PC-3 (cell line): ENCODE results near the gene PSMC5. TPM values are rescaled to one million over a fixed set of nuclear protein-coding genes. Genes with fewer than 3 reads are reported as not detected.
A peak's percentile ranks its signal among the peaks of the same experiment; 100 is the strongest.

ENCODE experiments used
- ATAC-seq: fragments of 200-7000 bp; cut with Tn5 transposase; 2 replicates; pipeline ENCODE4 v1.9.1; 2020; ENCODE audit warnings: mild to moderate bottlenecking, moderate library complexity
- BruUV-seq: library from RNA; stranded (reverse); fragments of 400-500 nt; replicated peaks from 2 replicates; lab custom pipeline; 2021; lab: Mats Ljungman, UMichigan
- CTCF ChIA-PET: fragments of 300-600 bp; sonication (Branson Sonifier 250); formaldehyde crosslinking; loops from one replicate; lab custom pipeline; 2022; ENCODE audit warnings: antibody characterized with exemption; lab: Charles Lee
- POLR2A ChIA-PET: fragments of 300-600 bp; sonication (Branson Sonifier 250); formaldehyde crosslinking; loops from one replicate; lab custom pipeline; 2022; ENCODE audit warnings: antibody characterized with exemption; ENCODE audit not compliant: unreplicated experiment; lab: Charles Lee
- DNase-seq: peaks from one replicate; pipeline ENCODE4 v3.0.0-alpha.2; 2015
- H2AFZ ChIP-seq: fragments of 300-600 bp; sonication (generic); 2 replicates; pipeline ENCODE4 v1.6.0; 2016; ENCODE audit warnings: antibody characterized with exemption, low read length
- H3F3A ChIP-seq: fragments of 300-600 bp; sonication (generic); one replicate; pipeline ENCODE4 v1.6.0; 2017; ENCODE audit warnings: antibody characterized with exemption, low read length, control low read depth, mild to moderate bottlenecking; ENCODE audit not compliant: unreplicated experiment
- H3K27ac ChIP-seq: fragments of 300-600 bp; sonication (generic); 2 replicates; pipeline ENCODE4 v1.5.1; 2016; ENCODE audit warnings: mild to moderate bottlenecking, low read length
- H3K27me3 ChIP-seq: fragments of 300-600 bp; sonication (generic); 2 replicates; pipeline ENCODE4 v1.6.1; 2016; ENCODE audit warnings: low read length, mixed read lengths
- H3K36me3 ChIP-seq: fragments of 300-600 bp; sonication (generic); 2 replicates; pipeline ENCODE4 v1.6.1; 2016; ENCODE audit warnings: low read depth, mixed run types, low read length, mixed read lengths
- H3K4me1 ChIP-seq: fragments of 300-600 bp; sonication (generic); 2 replicates; pipeline ENCODE4 v1.5.1; 2016; ENCODE audit warnings: low read length; ENCODE audit not compliant: insufficient read depth
- H3K4me2 ChIP-seq: fragments of 300-600 bp; sonication (generic); 2 replicates; pipeline ENCODE4 v1.6.0; 2016; ENCODE audit warnings: low read length
- H3K4me3 ChIP-seq: fragments of 300-600 bp; sonication (generic); 2 replicates; pipeline ENCODE4 v1.5.1; 2016; ENCODE audit warnings: mild to moderate bottlenecking, low read length, mixed read lengths
- H3K79me2 ChIP-seq: fragments of 300-600 bp; sonication (generic); 2 replicates; pipeline ENCODE4 v1.6.1; 2017; ENCODE audit warnings: low read length, mixed read lengths
- H3K9ac ChIP-seq: fragments of 300-600 bp; sonication (generic); 2 replicates; pipeline ENCODE4 v1.6.0; 2016; ENCODE audit warnings: mild to moderate bottlenecking, low read length
- H3K9me2 ChIP-seq: fragments of 300-600 bp; sonication (generic); replicated peaks from 2 replicates; pipeline ENCODE4 v1.6.1; 2016; ENCODE audit warnings: mixed run types, low read length, mixed read lengths
- H3K9me3 ChIP-seq: fragments of 300-600 bp; sonication (generic); 2 replicates; pipeline ENCODE4 v1.6.1; 2016; ENCODE audit warnings: low read length, mixed read lengths
- H4K20me1 ChIP-seq: fragments of 300-600 bp; sonication (generic); 2 replicates; pipeline ENCODE4 v1.6.1; 2016; ENCODE audit warnings: low read length, mixed read lengths
- CTCF ChIP-seq: fragments of 300-600 bp; sonication (generic); conservative IDR thresholded peaks from 2 replicates; pipeline ENCODE4 v1.5.1; 2017; ENCODE audit warnings: antibody characterized with exemption, low read depth, mild to moderate bottlenecking, low read length
- EZH2 ChIP-seq: fragments of 300-600 bp; sonication (generic); IDR thresholded peaks from one replicate; pipeline ENCODE4 v1.6.1; 2017; ENCODE audit warnings: antibody characterized with exemption, mild to moderate bottlenecking, low read length; ENCODE audit not compliant: unreplicated experiment
- EZH2phosphoT487 ChIP-seq: fragments of 300-600 bp; sonication (generic); IDR thresholded peaks from 2 replicates; pipeline ENCODE4 v1.6.1; 2018; ENCODE audit warnings: mild to moderate bottlenecking, antibody characterized with exemption, low read length, borderline replicate concordance
- intact Hi-C: fragments of 100-400 bp; cut with micrococcal nuclease; formaldehyde crosslinking; loops from 2 replicates; pipeline ENCODE4 v1.9.0; 2023
- total RNA-seq: library from RNA; depleted of rRNA; stranded (reverse); fragments of >200 nt; gene quantifications from 2 replicates; pipeline ENCODE4 v1.2.3, GENCODE V29; 2014

The PSMC5 gene
- total RNA-seq, 1 experiment from 2014 or later: 163 TPM

- Histone ChIP-seq H3K36me3 (peaks cover 63% of the 10 kb centered on the region), H3K9me2 (no peaks in the 10 kb centered on the region), H2AFZ (no peak overlapping the region), H4K20me1 (peaks cover 4% of the 10 kb centered on the region; the same call in 1 of the 2 replicates), H3K4me1 (peaks cover 18% of the 10 kb centered on the region), H3K4me2 (no peak overlapping the region), H3K27ac (no peak overlapping the region), H3K79me2 (peaks cover 40% of the 10 kb centered on the region), H3K9me3 (no peaks in the 10 kb centered on the region), H3K27me3 (no peaks in the 10 kb centered on the region), H3F3A (no peaks in the 10 kb centered on the region), H3K9ac (no peak overlapping the region), H3K4me3 (no peak overlapping the region)
- intact Hi-C loops: no loop called here
- ChIA-PET POLR2A (no interaction called here), CTCF (interaction anchor here (0.5 to 0.7 kb wide), 5 partner anchors 20 to 249 kb away, joined by 3 to 5 read pairs (median 4); partner anchors contain the start of gene CCDC47)
- no peak for TF ChIP-seq EZH2
- peak; percentile 95 for TF ChIP-seq CTCF
- no peak for TF ChIP-seq EZH2phosphoT487
- peak; percentile 92 for DNase-seq
- peak; percentile 89 for ATAC-seq
- no TSS peak for BruUV-seq
These were observed 7.4 kb downstream of the PSMC5 start for GRCh38 chr17:63834431-63835166.

GRCh38 chr17:63835167-63835720, 8.0 kb downstream of the PSMC5 start:
- Histone ChIP-seq H3K36me3 (peaks cover 57% of the 10 kb centered on the region), H3K4me3 (no peak overlapping the region), H3K79me2 (peaks cover 40% of the 10 kb centered on the region), H3K9me3 (no peaks in the 10 kb centered on the region), H3K9ac (no peak overlapping the region), H3F3A (no peaks in the 10 kb centered on the region), H2AFZ (no peak overlapping the region), H3K27me3 (no peaks in the 10 kb centered on the region), H3K9me2 (no peaks in the 10 kb centered on the region), H3K27ac (no peak overlapping the region), H4K20me1 (0 out of 2 replicates have a peak, but pooled peaks cover 3% of the 10 kb centered on the region), H3K4me1 (peaks cover 21% of the 10 kb centered on the region), H3K4me2 (no peak overlapping the region)
- no peak for TF ChIP-seq EZH2phosphoT487
- no peak for TF ChIP-seq EZH2
- no TSS peak for BruUV-seq
- no peak for ATAC-seq
- DNase-seq: no peak
- ChIA-PET CTCF (no interaction called here), POLR2A (interaction anchor here (0.7 kb wide), 1 partner anchor 9 kb away, joined by 8 read pairs; no protein-coding TSS in a partner anchor)
- intact Hi-C loops: no loop called here

GRCh38 chr17:63836811-63837210, 9.6 kb downstream of the PSMC5 start:
- Histone ChIP-seq H2AFZ (no peak overlapping the region), H3K36me3 (peaks cover 41% of the 10 kb centered on the region), H3K79me2 (peaks cover 53% of the 10 kb centered on the region), H3K9ac (no peak overlapping the region), H4K20me1 (0 out of 2 replicates have a peak, but pooled peaks cover 6% of the 10 kb centered on the region), H3K4me2 (no peak overlapping the region), H3K9me3 (no peaks in the 10 kb centered on the region), H3K27me3 (no peaks in the 10 kb centered on the region), H3K27ac (no peak overlapping the region), H3K4me3 (no peak overlapping the region), H3F3A (no peaks in the 10 kb centered on the region), H3K4me1 (peaks cover 33% of the 10 kb centered on the region), H3K9me2 (no peaks in the 10 kb centered on the region)
- ATAC-seq: no peak
- BruUV-seq: no TSS peak
- intact Hi-C loops: no loop called here
- POLR2A ChIA-PET: no interaction called here
- CTCF ChIA-PET: interaction anchor here (0.5 kb wide), 1 partner anchor 225 kb away, joined by 4 read pairs; no protein-coding TSS in a partner anchor
- TF ChIP-seq EZH2phosphoT487 (no peak), CTCF (no peak), EZH2 (no peak)
- DNase-seq: no peak
